HepG2 (cell line): Measurements from ENCODE around the gene SIX4. TPM values are rescaled to one million over a fixed set of nuclear protein-coding genes. Genes with fewer than 3 reads are reported as not detected.

Experiments
- MBD4 ChIP-seq: IDR thresholded peaks from 2 replicates; pipeline ENCODE4 v1.6.1; 2012; ENCODE audit warnings: low read length, inconsistent platforms, borderline replicate concordance
- NR2F2 ChIP-seq: IDR thresholded peaks from 2 replicates; pipeline ENCODE4 v1.6.1; 2012; ENCODE audit warnings: low read depth, inconsistent platforms, borderline replicate concordance
- PHF8 ChIP-seq: sonication (generic); formaldehyde crosslinking; IDR thresholded peaks from 2 replicates; pipeline ENCODE4 v1.5.0; 2020; ENCODE audit warnings: missing genetic modification reagents
- PRDM15 ChIP-seq: sonication (generic); formaldehyde crosslinking; IDR thresholded peaks from 2 replicates; pipeline ENCODE4 v1.4.0; 2020; ENCODE audit warnings: missing genetic modification reagents
- SOX6 ChIP-seq, 2 experiments: fragments of 450-650 bp in 1 of 2; sonication (generic) in 1 of 2; formaldehyde crosslinking in 1 of 2; IDR thresholded peaks; 2 replicates each; pipeline versions ENCODE4 v1.4.0 to v1.6.1; 2017 to 2020; ENCODE audit warnings: antibody characterized with exemption in 1 of 2, mild to moderate bottlenecking in 1 of 2, missing genetic modification reagents in 1 of 2
- SUZ12 ChIP-seq: fragments of 150-350 bp; IDR thresholded peaks from 2 replicates; pipeline ENCODE4 v1.6.1; 2014; ENCODE audit warnings: low read depth, low read length
- TCF12 ChIP-seq, 2 experiments: fragments of 450-650 bp in 1 of 2; sonication (generic) in 1 of 2; formaldehyde crosslinking in 1 of 2; IDR thresholded peaks; 2 replicates each; pipeline versions ENCODE4 v1.6.1 to v1.8.0; 2017 to 2022; ENCODE audit warnings: antibody characterized with exemption in 1 of 2, mild to moderate bottlenecking in 1 of 2, missing genetic modification reagents in 1 of 2, moderate library complexity in 1 of 2
- TFE3 ChIP-seq: IDR thresholded peaks from 2 replicates; pipeline ENCODE4 v1.6.1; 2016
- ZBTB2 ChIP-seq: sonication (generic); formaldehyde crosslinking; IDR thresholded peaks from 2 replicates; pipeline ENCODE4 v1.8.0; 2022; ENCODE audit warnings: low read depth, missing genetic modification reagents
- ZBTB20 ChIP-seq: sonication (generic); formaldehyde crosslinking; IDR thresholded peaks from 2 replicates; pipeline ENCODE4 v1.8.1; 2023; ENCODE audit warnings: missing genetic modification reagents, low read depth, mild to moderate bottlenecking, borderline replicate concordance
- ZBTB33 ChIP-seq: sonication (generic); formaldehyde crosslinking; IDR thresholded peaks from 2 replicates; pipeline ENCODE4 v1.4.0; 2020; ENCODE audit warnings: missing genetic modification reagents
- ZBTB49 ChIP-seq: sonication (generic); formaldehyde crosslinking; IDR thresholded peaks from 2 replicates; pipeline ENCODE4 v1.4.0; 2020; ENCODE audit warnings: missing genetic modification reagents, borderline replicate concordance
- ZNF615 ChIP-seq: sonication (generic); formaldehyde crosslinking; IDR thresholded peaks from 2 replicates; pipeline ENCODE4 v1.5.0; 2020; ENCODE audit warnings: mild to moderate bottlenecking, missing genetic modification reagents, borderline replicate concordance
- polyA plus RNA-seq, 8 experiments: library from polyadenylated mRNA; depleted of rRNA in 3 of 8; stranded (reverse) in 7 of 8; unstranded in 1 of 8; fragments of >200 nt; fragmentation: Illumina TruSeq in 4 of 8; extraction: Trizol in 4 of 8; gene quantifications; 2 replicates each; pipeline versions ENCODE4 v1.2.1 to v1.2.3, GENCODE V29; 2011 to 2016; ENCODE audit warnings: low read depth in 4 of 8, missing spikeins in 1 of 8, mixed read lengths in 1 of 8; ENCODE audit not compliant: insufficient read depth in 1 of 8
- total RNA-seq, 5 experiments: library from RNA; depleted of rRNA; stranded (reverse); fragments of >200 nt; fragmentation: Illumina TruSeq; extraction: Trizol; gene quantifications; 2 replicates each; pipeline ENCODE4 v1.2.3, GENCODE V29; 2016; ENCODE audit warnings: low read depth in 1 of 5

The SIX4 gene
- total and polyA plus RNA-seq, 2 of the 13 experiments (the other 11 are each of a cell fraction or from before 2014, with no cell fraction given) = 5.0 to 6.0 TPM

GRCh38 chr14:60721326-60722106 lies 2.6 kb downstream of the SIX4 start (continued):
- TF ChIP-seq PRDM15 = peak; percentile 18; the same call in 1 of the 2 replicates
- peak; percentile 19; the same call in 1 of the 2 replicates for TF ChIP-seq ZBTB20
- no peak for TF ChIP-seq ZBTB49 (CRISPR knock-in tag)
- TF ChIP-seq MBD4 = no peak
- TF ChIP-seq TFE3 (CRISPR knock-in tag) = no peak
- no peak for TF ChIP-seq SOX6 (IDR thresholded peaks at IDR 0.05)
- 0 out of 2 replicates have a peak, but pooled peaks have one; percentile 6 for TF ChIP-seq SOX6 (CRISPR knock-in tag; IDR thresholded peaks at IDR 0.05)
- TF ChIP-seq NR2F2 = no peak
- no peak for TF ChIP-seq ZBTB33 (CRISPR knock-in tag)
- no peak for TF ChIP-seq SUZ12
- TF ChIP-seq ZBTB2 (CRISPR knock-in tag) = 0 out of 2 replicates have a peak, but pooled peaks have one; percentile 27
- no peak for TF ChIP-seq TCF12 (IDR thresholded peaks at IDR 0.05)
- TF ChIP-seq TCF12 (CRISPR knock-in tag; IDR thresholded peaks at IDR 0.05) = 0 out of 2 replicates have a peak, but pooled peaks have one; percentile 56
- TF ChIP-seq PHF8 (CRISPR knock-in tag) = peak; percentile 65
- TF ChIP-seq ZNF615 (CRISPR knock-in tag) = no peak
